ENCODE measurements around the gene MRPL22.
"Not testable (repeated sequence)": the region's sequence is repeated elsewhere in the genome, so short reads cannot be mapped to it uniquely, and the experiment has no call there.

MRPL22 gene

GRCh38 chr5:154943527-154943926 lies 2.7 kb downstream of the MRPL22 start:
- no peak for DNase-seq

- DNase-seq: no peak
Measured at GRCh38 chr5:154944716-154945115, 3.8 kb downstream of the MRPL22 start.

GRCh38 chr5:154945695-154946301 lies 4.9 kb downstream of the MRPL22 start:
- DNase-seq: no peak

- no peak for DNase-seq
Measured at GRCh38 chr5:154947778-154948177, 6.9 kb downstream of the MRPL22 start.

GRCh38 chr5:154948313-154948712 lies 7.4 kb downstream of the MRPL22 start:
- no peak for DNase-seq

GRCh38 chr5:154949781-154950180 lies 8.9 kb downstream of the MRPL22 start:
- DNase-seq: no peak

- DNase-seq: no peak
Measured at GRCh38 chr5:154956712-154957111, 15.8 kb downstream of the MRPL22 start.

GRCh38 chr5:154962494-154962893 lies 21.6 kb downstream of the MRPL22 start:
- no peak for DNase-seq

- DNase-seq: no peak
Measured at GRCh38 chr5:154966081-154966841, 25.4 kb downstream of the MRPL22 start.

GRCh38 chr5:154966874-154967273 lies 26.0 kb downstream of the MRPL22 start:
- DNase-seq: no peak

GRCh38 chr5:154967421-154968024 lies 26.6 kb downstream of the MRPL22 start:
- no peak for DNase-seq

- DNase-seq: no peak
Measured at GRCh38 chr5:154968953-154969352, 28.1 kb downstream of the MRPL22 start.

- no peak for DNase-seq
Measured at GRCh38 chr5:154970759-154971158, 29.9 kb downstream of the MRPL22 start.

- no peak for DNase-seq
Measured at GRCh38 chr5:154971501-154971900, 30.6 kb downstream of the MRPL22 start.

- DNase-seq: no peak
Measured at GRCh38 chr5:154972476-154973080, 31.7 kb downstream of the MRPL22 start.

- DNase-seq: not testable (repeated sequence)
Measured at GRCh38 chr5:154976082-154976481, 35.2 kb downstream of the MRPL22 start.

- no peak for DNase-seq
Measured at GRCh38 chr5:154977409-154977808, 36.5 kb downstream of the MRPL22 start.

- not testable (repeated sequence) for DNase-seq
Measured at GRCh38 chr5:154978294-154978693, 37.4 kb downstream of the MRPL22 start.

- no peak for DNase-seq
Measured at GRCh38 chr5:154984946-154985516, 44.2 kb downstream of the MRPL22 start.

- DNase-seq: no peak
Measured at GRCh38 chr5:154986151-154986550, 45.3 kb downstream of the MRPL22 start.

- no peak for DNase-seq
Measured at GRCh38 chr5:154989626-154990025, 48.8 kb downstream of the MRPL22 start.

GRCh38 chr5:154993461-154993860 lies 52.6 kb downstream of the MRPL22 start:
- no peak for DNase-seq

GRCh38 chr5:154995679-154996078 lies 54.8 kb downstream of the MRPL22 start:
- DNase-seq: no peak

Data from CD4-positive, alpha-beta T cell treated with Interleukin-15 for 1 hour (primary cell).